ENCODE measurements around the gene INTS3. TPM values are rescaled to one million over a fixed set of nuclear protein-coding genes. Genes with fewer than 3 reads are reported as not detected.

The INTS3 gene
- total and polyA plus RNA-seq, 2 of the 8 experiments (the other 6 are each of a cell fraction or from before 2014, with no cell fraction given): 66.8 to 93.2 TPM

DNA sequence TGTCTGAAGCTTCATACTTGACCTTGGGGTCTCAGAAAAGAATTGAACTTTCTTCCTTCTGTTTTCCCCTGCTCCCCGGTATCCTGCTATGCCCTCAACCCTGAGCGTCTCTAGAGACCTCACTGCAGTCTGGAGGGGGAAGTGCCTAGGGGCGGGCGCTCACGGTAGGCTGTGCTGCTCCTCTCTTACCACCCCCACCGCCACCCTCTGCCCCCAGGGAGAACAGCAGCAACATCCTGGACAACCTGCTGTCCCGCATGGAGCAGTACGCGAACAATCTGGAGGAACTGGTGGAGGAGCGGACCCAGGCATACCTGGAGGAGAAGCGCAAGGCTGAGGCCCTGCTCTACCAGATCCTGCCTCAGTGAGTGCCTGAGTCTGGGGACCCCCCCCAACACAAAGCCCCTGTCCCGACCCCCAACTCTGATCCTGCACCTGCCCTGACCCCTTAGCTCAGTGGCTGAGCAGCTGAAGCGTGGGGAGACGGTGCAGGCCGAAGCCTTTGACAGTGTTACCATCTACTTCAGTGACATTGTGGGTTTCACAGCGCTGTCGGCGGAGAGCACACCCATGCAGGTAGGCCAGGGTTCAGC, 39.0 kb upstream of the INTS3 start:
- WGBS, 2 experiments (ENCODE audit: extremely low coverage in 1 of 2, insufficient coverage in 1 of 2, insufficient read length in 1 of 2, insufficient replicate concordance in 2 of 2, low coverage in 1 of 2, low lambda C conversion rate in 2 of 2, missing lambda C conversion rate in 1 of 2): 90% methylated on average over 12 of the region's 18 CpGs; no CpG with 5 or more reads in 1 of the 2 experiments
- Histone ChIP-seq H3K14ac (ENCODE audit: insufficient read length) (no peak overlapping the region), H4K5ac (ENCODE audit: insufficient read length, low read depth, low read length) (no peak overlapping the region), H4K91ac (replicated peaks; ENCODE audit: insufficient read length, low read length) (no peak overlapping the region), H2BK15ac (ENCODE audit: low read length) (no peak overlapping the region), H2BK5ac (ENCODE audit: low read depth, low read length) (no peak overlapping the region; the same call in 1 of the 2 replicates), H3K23ac (ENCODE audit: insufficient read length) (no peak overlapping the region), H2AK5ac (ENCODE audit: low read depth, low read length) (no peak overlapping the region), H3K79me2 (ENCODE audit: control insufficient read depth in 1 of 2, insufficient read depth in 2 of 2, low read length in 2 of 2) (no peaks in the 10 kb centered on the region), H3K4me2 (ENCODE audit: insufficient read depth in 1 of 2, low read depth in 2 of 2, low read length in 2 of 2) (no peak overlapping the region), H3K4me1 (replicated peaks in 1 of 4; ENCODE audit: control insufficient read depth in 3 of 4, insufficient read depth in 4 of 4, low read length in 3 of 4) (no peaks in the 10 kb centered on the region), H2BK120ac (replicated peaks; ENCODE audit: low read depth, low read length) (no peak overlapping the region), H3K18ac (ENCODE audit: extremely low read depth, low read length) (no peak overlapping the region), H4K20me1 (replicated peaks in 1 of 2; ENCODE audit: control insufficient read depth in 1 of 2, insufficient read depth in 2 of 2, low read length in 2 of 2) (no peaks in the 10 kb centered on the region), H3K23me2 (ENCODE audit: low read depth, low read length) (no peaks in the 10 kb centered on the region), H3K27me3 (replicated peaks in 1 of 4; ENCODE audit: control insufficient read depth in 3 of 4, extremely low read depth in 1 of 4, insufficient read depth in 3 of 4, low read length in 3 of 4) (no peaks in the 10 kb centered on the region), H3K9me3 (ENCODE audit: insufficient read depth in 2 of 2, low read depth in 1 of 2, low read length in 1 of 2) (no peaks in the 10 kb centered on the region; a peak in 1 of 4 replicates), H3K4me3 (ENCODE audit: extremely low read depth in 1 of 4, insufficient read depth in 2 of 4, low read depth in 3 of 4, low read length in 4 of 4) (no peak overlapping the region), H3K56ac (replicated peaks; ENCODE audit: insufficient read length, low read depth, low read length) (no peak overlapping the region), H3K27ac (ENCODE audit: low read depth, low read length) (no peak overlapping the region), H3K4ac (replicated peaks; ENCODE audit: insufficient read length, low read depth, low read length) (no peak overlapping the region), H4K8ac (ENCODE audit: extremely low read depth, insufficient read depth, low read length) (no peak overlapping the region), H2BK12ac (ENCODE audit: low read depth, low read length) (no peak overlapping the region), H2AFZ (ENCODE audit: low read length) (no peak overlapping the region), H2BK20ac (ENCODE audit: low read length) (no peak overlapping the region), H3K36me3 (ENCODE audit: control insufficient read depth in 2 of 4, insufficient read depth in 4 of 4, low read length in 3 of 4) (peaks cover 0 to 5% (median 4%) of the 10 kb centered on the region in 4 experiments; a peak in 2 of 8 replicates), H3K9ac (replicated peaks in 1 of 4; ENCODE audit: extremely low read depth in 1 of 4, low read depth in 3 of 4, low read length in 3 of 4) (no peak overlapping the region), H3K79me1 (ENCODE audit: low read depth, low read length) (no peaks in the 10 kb centered on the region)
- FAIRE-seq (no peak), DNase-seq (ENCODE audit: low read depth in 1 of 2, low spot score in 2 of 2) (no peak)
- ChIA-PET POLR2A (ENCODE audit: partially characterized antibody) (interaction anchor here (2.8 kb wide), 1 partner anchor 9 kb away, joined by 11 read pairs; no protein-coding TSS in a partner anchor), CTCF (ENCODE audit: partially characterized antibody) (interaction anchor here (0.6 to 14.0 kb wide), 8 partner anchors 10 to 84 kb away, joined by 3 to 190 read pairs (median 4); partner anchors contain the start of gene NPR1)
- TF ChIP-seq RNF2 (IDR thresholded peaks at IDR 0.05; ENCODE audit: borderline replicate concordance, low read depth, low read length, missing control alignments, poor library complexity, severe bottlenecking): no peak
- no peak for TF ChIP-seq HDAC6 (IDR thresholded peaks at IDR 0.05; ENCODE audit: low read depth, low read length)
- no peak for TF ChIP-seq MAFK (IDR thresholded peaks at IDR 0.05; ENCODE audit: low read depth, low read length)
- TF ChIP-seq YY1 (IDR thresholded peaks at IDR 0.05; ENCODE audit: low read depth, low read length): no peak
- no peak for TF ChIP-seq RFX5 (IDR thresholded peaks at IDR 0.05; ENCODE audit: borderline replicate concordance, low read depth, low read length)
- no peak for TF ChIP-seq SRF (IDR thresholded peaks at IDR 0.05; ENCODE audit: low read depth, low read length)
- no peak for TF ChIP-seq POLR2AphosphoS5 (IDR thresholded peaks at IDR 0.05; ENCODE audit: low read depth, low read length)
- no peak for TF ChIP-seq CREB1 (IDR thresholded peaks at IDR 0.05)
- TF ChIP-seq, protein P1, sequence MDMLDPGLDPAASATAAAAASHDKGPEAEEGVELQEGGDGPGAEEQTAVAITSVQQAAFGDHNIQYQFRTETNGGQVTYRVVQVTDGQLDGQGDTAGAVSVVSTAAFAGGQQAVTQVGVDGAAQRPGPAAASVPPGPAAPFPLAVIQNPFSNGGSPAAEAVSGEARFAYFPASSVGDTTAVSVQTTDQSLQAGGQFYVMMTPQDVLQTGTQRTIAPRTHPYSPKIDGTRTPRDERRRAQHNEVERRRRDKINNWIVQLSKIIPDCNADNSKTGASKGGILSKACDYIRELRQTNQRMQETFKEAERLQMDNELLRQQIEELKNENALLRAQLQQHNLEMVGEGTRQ (IDR thresholded peaks at IDR 0.05; ENCODE audit: low read length): no peak
- TF ChIP-seq KDM5A (IDR thresholded peaks at IDR 0.05; ENCODE audit: low read length): no peak
- TF ChIP-seq EZH2 (IDR thresholded peaks at IDR 0.05; ENCODE audit: low read depth, low read length, severe bottlenecking): no peak
- no peak for TF ChIP-seq CBX8 (IDR thresholded peaks at IDR 0.05; ENCODE audit: borderline replicate concordance, low read depth, low read length)

Measured in H1 (cell line).